ENCODE results near the gene PLIN4. TPM values are rescaled to one million over a fixed set of nuclear protein-coding genes. Genes with fewer than 3 reads are reported as not detected.

Gene PLIN4
- total RNA-seq, 1 donor, result under 0.01 TPM

DNA sequence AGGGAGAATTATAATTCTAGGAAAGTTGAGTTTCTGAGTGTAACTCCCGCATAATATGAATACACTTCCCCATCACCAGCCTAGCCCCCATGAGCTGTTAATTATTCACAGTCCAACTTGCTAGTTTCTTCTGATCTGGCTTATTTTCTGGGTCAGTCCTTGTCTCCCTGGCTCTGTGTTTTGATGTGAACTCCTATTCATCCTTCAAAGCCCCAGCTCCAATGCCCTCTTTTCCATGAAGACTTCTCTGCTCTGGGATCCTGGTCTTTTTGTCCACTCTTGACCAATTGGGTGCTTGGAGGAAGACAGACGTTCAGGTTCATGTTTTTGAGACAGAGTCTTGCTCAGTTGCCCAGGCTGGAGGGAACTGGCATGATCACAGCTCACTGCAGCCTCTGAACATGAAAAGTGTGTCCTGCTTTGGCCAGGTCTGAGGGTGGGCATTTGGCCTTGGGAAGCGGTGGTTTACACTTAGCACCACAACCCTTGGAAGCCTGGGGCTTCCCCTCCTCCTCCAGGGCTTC, 20.9 kb upstream of the PLIN4 start:
- Histone ChIP-seq H3K36me3 (ENCODE audit: insufficient read depth, low read length) (no peaks in the 10 kb centered on the region), H3K79me2 (ENCODE audit: insufficient read depth, low read length) (no peaks in the 10 kb centered on the region), H3K27me3 (ENCODE audit: insufficient read depth, low read length) (peaks cover 18% of the 10 kb centered on the region), H2AFZ (ENCODE audit: low read length) (no peak overlapping the region), H3K9me3 (ENCODE audit: low read depth, low read length) (peaks cover 3% of the 10 kb centered on the region), H3K4me2 (ENCODE audit: insufficient read depth, low read length) (no peak overlapping the region), H3K27ac (ENCODE audit: low read depth, low read length) (no peak overlapping the region), H3K4me1 (ENCODE audit: insufficient read depth, low read length) (no peaks in the 10 kb centered on the region), H3K4me3 (ENCODE audit: insufficient read depth, low read length) (no peak overlapping the region), H4K20me1 (ENCODE audit: insufficient read depth, low read length) (no peaks in the 10 kb centered on the region)
- DNase-seq (ENCODE audit: insufficient read length, low spot score, missing footprints), result no peak
- TF ChIP-seq, protein P1, sequence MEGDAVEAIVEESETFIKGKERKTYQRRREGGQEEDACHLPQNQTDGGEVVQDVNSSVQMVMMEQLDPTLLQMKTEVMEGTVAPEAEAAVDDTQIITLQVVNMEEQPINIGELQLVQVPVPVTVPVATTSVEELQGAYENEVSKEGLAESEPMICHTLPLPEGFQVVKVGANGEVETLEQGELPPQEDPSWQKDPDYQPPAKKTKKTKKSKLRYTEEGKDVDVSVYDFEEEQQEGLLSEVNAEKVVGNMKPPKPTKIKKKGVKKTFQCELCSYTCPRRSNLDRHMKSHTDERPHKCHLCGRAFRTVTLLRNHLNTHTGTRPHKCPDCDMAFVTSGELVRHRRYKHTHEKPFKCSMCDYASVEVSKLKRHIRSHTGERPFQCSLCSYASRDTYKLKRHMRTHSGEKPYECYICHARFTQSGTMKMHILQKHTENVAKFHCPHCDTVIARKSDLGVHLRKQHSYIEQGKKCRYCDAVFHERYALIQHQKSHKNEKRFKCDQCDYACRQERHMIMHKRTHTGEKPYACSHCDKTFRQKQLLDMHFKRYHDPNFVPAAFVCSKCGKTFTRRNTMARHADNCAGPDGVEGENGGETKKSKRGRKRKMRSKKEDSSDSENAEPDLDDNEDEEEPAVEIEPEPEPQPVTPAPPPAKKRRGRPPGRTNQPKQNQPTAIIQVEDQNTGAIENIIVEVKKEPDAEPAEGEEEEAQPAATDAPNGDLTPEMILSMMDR (IDR thresholded peaks at IDR 0.05; ENCODE audit: extremely low read depth, low read depth, low read length), result no peak

DNA sequence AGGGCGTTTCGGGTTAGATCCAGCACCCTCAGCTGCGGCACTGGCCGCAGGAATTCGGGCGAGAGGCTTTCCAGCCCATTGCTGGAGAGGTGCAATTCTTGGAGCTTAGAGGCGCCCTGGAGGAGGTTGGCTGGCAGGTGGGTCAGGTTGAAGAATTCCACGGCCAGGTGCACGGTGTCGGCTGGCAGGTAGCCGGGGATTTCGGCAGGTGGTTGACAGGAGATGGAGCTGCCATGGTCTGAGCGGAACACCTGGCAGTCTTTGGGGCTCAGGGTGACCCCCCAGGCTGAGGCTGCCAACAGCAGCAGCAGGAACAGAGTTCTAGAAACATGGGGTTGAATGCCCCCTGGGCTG, 20.3 kb upstream of the PLIN4 start:
- no peak for DNase-seq (ENCODE audit: insufficient read length, low spot score, missing footprints)
- Histone ChIP-seq H4K20me1 (ENCODE audit: insufficient read depth, low read length) (no peaks in the 10 kb centered on the region), H2AFZ (ENCODE audit: low read length) (no peak overlapping the region), H3K79me2 (ENCODE audit: insufficient read depth, low read length) (no peaks in the 10 kb centered on the region), H3K9me3 (ENCODE audit: low read depth, low read length) (peaks cover 3% of the 10 kb centered on the region), H3K27me3 (ENCODE audit: insufficient read depth, low read length) (peaks cover 18% of the 10 kb centered on the region), H3K36me3 (ENCODE audit: insufficient read depth, low read length) (no peaks in the 10 kb centered on the region), H3K4me1 (ENCODE audit: insufficient read depth, low read length) (no peaks in the 10 kb centered on the region), H3K4me2 (ENCODE audit: insufficient read depth, low read length) (no peak overlapping the region), H3K27ac (ENCODE audit: low read depth, low read length) (no peak overlapping the region), H3K4me3 (ENCODE audit: insufficient read depth, low read length) (no peak overlapping the region)
- TF ChIP-seq, protein P1 (IDR thresholded peaks at IDR 0.05; ENCODE audit: extremely low read depth, low read depth, low read length), result no peak

DNA sequence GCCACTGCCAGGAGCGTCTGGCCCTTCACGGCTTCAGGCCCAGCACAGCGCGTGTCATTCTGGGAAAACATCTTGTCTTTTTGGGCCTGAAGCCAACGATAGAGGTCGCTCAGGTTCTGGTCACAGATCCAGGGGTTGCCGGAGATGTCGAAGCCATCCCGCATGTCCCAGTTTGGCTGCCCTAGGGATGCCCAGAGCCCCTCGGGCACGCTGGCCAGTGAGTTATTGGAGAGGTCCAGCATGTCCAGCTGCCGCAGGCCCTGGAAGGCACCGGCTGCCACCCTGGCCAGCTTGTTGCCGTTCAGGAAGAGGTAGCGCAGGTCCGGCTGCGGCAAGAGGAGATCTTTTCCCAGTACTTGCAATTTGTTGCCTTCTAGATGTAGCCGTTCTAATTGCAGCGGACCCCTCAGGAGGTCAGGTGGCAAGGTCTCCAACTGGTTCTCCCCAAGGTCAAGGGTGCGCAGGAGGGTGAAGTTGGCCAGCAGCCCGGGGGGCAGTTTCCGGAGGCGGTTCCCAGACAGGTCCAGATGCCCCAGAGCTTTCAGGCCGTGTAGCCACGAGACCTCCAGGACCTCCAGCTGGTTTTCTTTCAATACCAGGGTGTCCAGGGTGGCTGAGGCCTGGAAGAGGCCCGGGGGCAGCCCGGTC, 19.8 kb upstream of the PLIN4 start:
- H3K27ac ChIP-seq (ENCODE audit: low read depth, low read length), result no peak overlapping the region
- no peaks in the 10 kb centered on the region for H3K36me3 ChIP-seq (ENCODE audit: insufficient read depth, low read length)
- H3K4me2 ChIP-seq (ENCODE audit: insufficient read depth, low read length), result no peak overlapping the region
- H3K4me1 ChIP-seq (ENCODE audit: insufficient read depth, low read length), result no peaks in the 10 kb centered on the region
- H3K27me3 ChIP-seq (ENCODE audit: insufficient read depth, low read length), result peaks cover 18% of the 10 kb centered on the region
- no peak for DNase-seq (ENCODE audit: insufficient read length, low spot score, missing footprints)
- peaks cover 3% of the 10 kb centered on the region for H3K9me3 ChIP-seq (ENCODE audit: low read depth, low read length)
- no peak overlapping the region for H3K4me3 ChIP-seq (ENCODE audit: insufficient read depth, low read length)
- TF ChIP-seq, protein P1 (IDR thresholded peaks at IDR 0.05; ENCODE audit: extremely low read depth, low read depth, low read length), result no peak
- H2AFZ ChIP-seq (ENCODE audit: low read length), result no peak overlapping the region
- H4K20me1 ChIP-seq (ENCODE audit: insufficient read depth, low read length), result no peaks in the 10 kb centered on the region
- no peaks in the 10 kb centered on the region for H3K79me2 ChIP-seq (ENCODE audit: insufficient read depth, low read length)

DNA sequence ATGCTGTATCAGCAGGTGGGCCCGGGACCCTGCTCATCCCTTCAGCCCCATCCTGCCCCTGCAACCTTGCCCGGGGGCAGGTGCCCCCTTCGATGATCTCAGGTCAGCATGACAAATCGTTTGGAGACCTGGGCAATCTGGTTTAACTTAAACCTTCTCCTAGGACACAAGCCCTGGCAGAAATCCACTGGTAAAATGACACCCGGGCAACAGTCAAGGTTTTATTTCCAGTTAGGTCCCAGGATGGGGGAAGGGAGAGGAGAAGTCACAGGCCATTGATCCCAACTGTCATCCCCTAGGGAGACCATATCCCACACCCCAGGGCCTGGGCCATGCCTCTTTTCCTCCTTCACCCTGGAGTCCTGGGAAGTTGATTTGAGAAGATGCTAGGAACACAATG, 18.5 kb upstream of the PLIN4 start:
- DNase-seq (ENCODE audit: insufficient read length, low spot score, missing footprints), result no peak
- H3K9me3 ChIP-seq (ENCODE audit: low read depth, low read length), result peaks cover 3% of the 10 kb centered on the region
- no peak overlapping the region for H2AFZ ChIP-seq (ENCODE audit: low read length)
- H3K36me3 ChIP-seq (ENCODE audit: insufficient read depth, low read length), result no peaks in the 10 kb centered on the region
- H3K27ac ChIP-seq (ENCODE audit: low read depth, low read length), result no peak overlapping the region
- no peaks in the 10 kb centered on the region for H4K20me1 ChIP-seq (ENCODE audit: insufficient read depth, low read length)
- TF ChIP-seq, protein P1 (IDR thresholded peaks at IDR 0.05; ENCODE audit: extremely low read depth, low read depth, low read length), result no peak
- no peaks in the 10 kb centered on the region for H3K79me2 ChIP-seq (ENCODE audit: insufficient read depth, low read length)
- H3K4me2 ChIP-seq (ENCODE audit: insufficient read depth, low read length), result no peak overlapping the region
- H3K4me3 ChIP-seq (ENCODE audit: insufficient read depth, low read length), result no peak overlapping the region
- peaks cover 18% of the 10 kb centered on the region for H3K27me3 ChIP-seq (ENCODE audit: insufficient read depth, low read length)
- no peaks in the 10 kb centered on the region for H3K4me1 ChIP-seq (ENCODE audit: insufficient read depth, low read length)

Data from osteoblast (primary cell).